ENCODE measurements around the gene SCML1.

Gene SCML1

GRCh38 chrX:17737986-17738713 lies 857 bp downstream of the SCML1 start:
- peak overlapping the region; percentile 41 for H3K27ac ChIP-seq
- no peak for DNase-seq (ENCODE audit: low read depth, low spot score)

GRCh38 chrX:17738737-17739535 lies 1.6 kb downstream of the SCML1 start:
- peak overlapping the region; percentile 41 for H3K27ac ChIP-seq
- DNase-seq (ENCODE audit: low read depth, low spot score), result no peak

GRCh38 chrX:17740137-17741122 lies 3.1 kb downstream of the SCML1 start:
- DNase-seq (ENCODE audit: low read depth, low spot score), result no peak
- no peak overlapping the region for H3K27ac ChIP-seq

- no peak for DNase-seq (ENCODE audit: low read depth, low spot score)
- H3K27ac ChIP-seq, result no peak overlapping the region
These were observed 3.8 kb downstream of the SCML1 start for GRCh38 chrX:17741123-17741511.

GRCh38 chrX:17743913-17744312 lies 6.6 kb downstream of the SCML1 start:
- DNase-seq (ENCODE audit: low read depth, low spot score), result no peak
- H3K27ac ChIP-seq, result no peak overlapping the region

GRCh38 chrX:17744896-17745523 lies 7.7 kb downstream of the SCML1 start:
- H3K27ac ChIP-seq, result no peak overlapping the region
- DNase-seq (ENCODE audit: low read depth, low spot score), result no peak

- H3K27ac ChIP-seq, result no peak overlapping the region
- DNase-seq (ENCODE audit: low read depth, low spot score), result no peak
These were observed 10.4 kb downstream of the SCML1 start for GRCh38 chrX:17747692-17748091.

- H3K27ac ChIP-seq, result no peak overlapping the region
- no peak for DNase-seq (ENCODE audit: low read depth, low spot score)
These were observed 11.4 kb downstream of the SCML1 start for GRCh38 chrX:17748684-17749083.

GRCh38 chrX:17750436-17750835 lies 13.1 kb downstream of the SCML1 start:
- no peak overlapping the region for H3K27ac ChIP-seq
- no peak for DNase-seq (ENCODE audit: low read depth, low spot score)

GRCh38 chrX:17758382-17758781 lies 21.1 kb downstream of the SCML1 start:
- H3K27ac ChIP-seq, result no peak overlapping the region
- DNase-seq (ENCODE audit: low read depth, low spot score), result no peak

- DNase-seq (ENCODE audit: low read depth, low spot score), result no peak
These were observed 22.7 kb downstream of the SCML1 start for GRCh38 chrX:17759990-17760389.

GRCh38 chrX:17767734-17768133 lies 30.4 kb downstream of the SCML1 start:
- DNase-seq (ENCODE audit: low read depth, low spot score), result no peak
- no peak overlapping the region for H3K27ac ChIP-seq

More at GRCh38 chrX:17759990-17760389, 22.7 kb downstream of the SCML1 start:
- H3K27ac ChIP-seq, result no peak overlapping the region

- no peak for DNase-seq (ENCODE audit: low read depth, low spot score)
- no peak overlapping the region for H3K27ac ChIP-seq
These were observed 31.7 kb downstream of the SCML1 start for GRCh38 chrX:17768997-17769396.

GRCh38 chrX:17769701-17770269 lies 32.5 kb downstream of the SCML1 start:
- H3K27ac ChIP-seq, result no peak overlapping the region
- no peak for DNase-seq (ENCODE audit: low read depth, low spot score)

- no peak overlapping the region for H3K27ac ChIP-seq
- no peak for DNase-seq (ENCODE audit: low read depth, low spot score)
These were observed 36.1 kb downstream of the SCML1 start for GRCh38 chrX:17773221-17773876.

- no peak for DNase-seq (ENCODE audit: low read depth, low spot score)
- H3K27ac ChIP-seq, result no peak overlapping the region
These were observed 36.8 kb downstream of the SCML1 start for GRCh38 chrX:17774053-17774452.

GRCh38 chrX:17778997-17779396 lies 41.7 kb downstream of the SCML1 start:
- H3K27ac ChIP-seq, result no peak overlapping the region
- DNase-seq (ENCODE audit: low read depth, low spot score), result no peak

GRCh38 chrX:17779434-17779833 lies 42.1 kb downstream of the SCML1 start:
- no peak for DNase-seq (ENCODE audit: low read depth, low spot score)
- no peak overlapping the region for H3K27ac ChIP-seq

All from epithelial cell of prostate (primary cell).